GM20431 (cell line): Measurements from ENCODE around the gene POR.
"Not testable (repeated sequence)": the region's sequence is repeated elsewhere in the genome, so short reads cannot be mapped to it uniquely, and the experiment has no call there.

Experiments used
- in situ Hi-C: fragments of 300-500 bp; cut with MseI, MboI; formaldehyde crosslinking; loops from one replicate; pipeline ENCODE4 v1.15.0; 2020; ENCODE audit warnings: low sequenced_read_pairs; ENCODE audit not compliant: unreplicated experiment

Gene POR

GRCh38 chr7:75914655-75915415 lies at the start of gene POR:
TSS of gene POR (plus strand) at chr7:75915155. CDS start at chr7:75954002, 38,847 bp downstream.
- in situ Hi-C loops, result no loop called here

GRCh38 chr7:75866114-75866488 lies 48.9 kb upstream of the POR start:
- in situ Hi-C loops, result loop anchor here (10.0 kb wide), 1 partner anchor 149 kb away; no protein-coding TSS in a partner anchor

- in situ Hi-C loops, result loop anchor here (10.0 kb wide), 1 partner anchor 148 kb away; no protein-coding TSS in a partner anchor
Measured at GRCh38 chr7:75866489-75867389, 48.2 kb upstream of the POR start.

- in situ Hi-C loops, result loop anchor here (10.0 kb wide), 1 partner anchor 147 kb away; no protein-coding TSS in a partner anchor
Measured at GRCh38 chr7:75867390-75867717, 47.6 kb upstream of the POR start.

- in situ Hi-C loops, result loop anchor here (10.0 kb wide), 1 partner anchor 147 kb away; no protein-coding TSS in a partner anchor
Measured at GRCh38 chr7:75868153-75868552, 46.8 kb upstream of the POR start.

GRCh38 chr7:75869776-75870379 lies 45.1 kb upstream of the POR start:
- in situ Hi-C loops, result loop anchor here (10.0 kb wide), 1 partner anchor 145 kb away; no protein-coding TSS in a partner anchor

GRCh38 chr7:75870557-75871161 lies 44.3 kb upstream of the POR start:
- in situ Hi-C loops, result no loop called here

GRCh38 chr7:75872073-75872782 lies 42.7 kb upstream of the POR start:
- in situ Hi-C loops, result no loop called here

- in situ Hi-C loops, result not testable (repeated sequence)
Measured at GRCh38 chr7:75874180-75874579, 40.8 kb upstream of the POR start.

- in situ Hi-C loops, result no loop called here
Measured at GRCh38 chr7:75875113-75876080, 39.6 kb upstream of the POR start.

GRCh38 chr7:75876126-75876881 lies 38.7 kb upstream of the POR start:
- in situ Hi-C loops, result no loop called here

GRCh38 chr7:75878312-75878768 lies 36.6 kb upstream of the POR start:
- in situ Hi-C loops, result no loop called here

GRCh38 chr7:75878769-75879611 lies 36.0 kb upstream of the POR start, which contains the start of gene RHBDD2:
TSS of gene RHBDD2 (plus strand) at chr7:75879034. CDS start at chr7:75879083, 49 bp downstream.
- in situ Hi-C loops, result no loop called here

GRCh38 chr7:75879771-75880184 lies 35.2 kb upstream of the POR start:
- in situ Hi-C loops, result no loop called here

- in situ Hi-C loops, result no loop called here
Measured at GRCh38 chr7:75880242-75880641, 34.7 kb upstream of the POR start.

- in situ Hi-C loops, result no loop called here
Measured at GRCh38 chr7:75881436-75882095, 33.4 kb upstream of the POR start.
